Fibroblast of villous mesenchyme (primary cell): ENCODE data around the gene TBC1D22A. TPM values are rescaled to one million over a fixed set of nuclear protein-coding genes. Genes with fewer than 3 reads are reported as not detected.

Source experiments
- DNase-seq: peaks from one replicate; pipeline ENCODE4 v3.0.0-alpha.2; 2010; ENCODE audit warnings: low read depth
- H3K4me3 ChIP-seq: 2 replicates; pipeline ENCODE4 v1.5.1; 2011; ENCODE audit warnings: low read depth, mild to moderate bottlenecking, low read length
- total RNA-seq: library from RNA; depleted of rRNA; stranded (reverse); fragments of >200 nt; gene quantifications from 2 replicates; pipeline ENCODE4 v1.2.3, GENCODE V29; 2012
- TF ChIP-seq, protein P1 (sequence below): IDR thresholded peaks from 2 replicates; pipeline ENCODE4 v1.5.1; 2012; ENCODE audit warnings: low read depth, mild to moderate bottlenecking, low read length; ENCODE audit not compliant: insufficient read depth

The TBC1D22A gene
- total RNA-seq, 1 donor, result 12.5 TPM

DNA sequence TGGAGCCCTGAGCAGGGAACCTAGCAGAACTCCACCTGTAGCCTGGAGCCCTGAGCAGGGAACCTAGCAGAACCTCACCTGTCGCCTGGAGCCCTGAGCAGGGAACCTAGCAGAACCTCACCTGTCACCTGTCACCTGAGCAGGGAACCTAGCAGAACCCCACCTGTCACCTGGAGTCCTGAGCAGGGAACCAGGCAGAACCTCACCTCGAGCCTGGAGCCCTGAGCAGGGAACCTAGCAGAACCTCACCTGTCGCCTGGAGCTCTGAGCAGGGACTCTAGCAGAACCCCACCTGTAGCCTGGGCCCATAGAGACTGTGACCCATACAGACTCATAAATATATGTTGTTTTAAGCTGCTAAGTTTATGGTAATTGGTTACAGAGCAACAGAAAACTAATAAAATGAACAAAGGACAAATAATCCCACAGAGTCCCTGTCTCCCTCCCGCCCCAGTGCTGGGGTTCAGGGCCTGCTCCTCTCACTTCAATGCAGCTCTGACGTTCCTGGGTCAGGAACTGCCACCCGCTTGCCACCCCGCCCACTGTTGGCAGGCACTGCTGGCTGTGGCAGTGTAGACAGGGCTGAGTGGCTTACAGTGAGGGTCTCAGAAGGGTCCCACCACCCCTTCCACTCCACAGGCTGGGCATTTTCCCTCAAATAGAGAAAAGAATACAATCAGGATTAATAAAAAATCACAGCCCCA is 259.1 kb downstream of the TBC1D22A start:
- no peak overlapping the region for H3K4me3 ChIP-seq
- no peak for DNase-seq
- TF ChIP-seq, protein P1, sequence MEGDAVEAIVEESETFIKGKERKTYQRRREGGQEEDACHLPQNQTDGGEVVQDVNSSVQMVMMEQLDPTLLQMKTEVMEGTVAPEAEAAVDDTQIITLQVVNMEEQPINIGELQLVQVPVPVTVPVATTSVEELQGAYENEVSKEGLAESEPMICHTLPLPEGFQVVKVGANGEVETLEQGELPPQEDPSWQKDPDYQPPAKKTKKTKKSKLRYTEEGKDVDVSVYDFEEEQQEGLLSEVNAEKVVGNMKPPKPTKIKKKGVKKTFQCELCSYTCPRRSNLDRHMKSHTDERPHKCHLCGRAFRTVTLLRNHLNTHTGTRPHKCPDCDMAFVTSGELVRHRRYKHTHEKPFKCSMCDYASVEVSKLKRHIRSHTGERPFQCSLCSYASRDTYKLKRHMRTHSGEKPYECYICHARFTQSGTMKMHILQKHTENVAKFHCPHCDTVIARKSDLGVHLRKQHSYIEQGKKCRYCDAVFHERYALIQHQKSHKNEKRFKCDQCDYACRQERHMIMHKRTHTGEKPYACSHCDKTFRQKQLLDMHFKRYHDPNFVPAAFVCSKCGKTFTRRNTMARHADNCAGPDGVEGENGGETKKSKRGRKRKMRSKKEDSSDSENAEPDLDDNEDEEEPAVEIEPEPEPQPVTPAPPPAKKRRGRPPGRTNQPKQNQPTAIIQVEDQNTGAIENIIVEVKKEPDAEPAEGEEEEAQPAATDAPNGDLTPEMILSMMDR, result no peak

DNA sequence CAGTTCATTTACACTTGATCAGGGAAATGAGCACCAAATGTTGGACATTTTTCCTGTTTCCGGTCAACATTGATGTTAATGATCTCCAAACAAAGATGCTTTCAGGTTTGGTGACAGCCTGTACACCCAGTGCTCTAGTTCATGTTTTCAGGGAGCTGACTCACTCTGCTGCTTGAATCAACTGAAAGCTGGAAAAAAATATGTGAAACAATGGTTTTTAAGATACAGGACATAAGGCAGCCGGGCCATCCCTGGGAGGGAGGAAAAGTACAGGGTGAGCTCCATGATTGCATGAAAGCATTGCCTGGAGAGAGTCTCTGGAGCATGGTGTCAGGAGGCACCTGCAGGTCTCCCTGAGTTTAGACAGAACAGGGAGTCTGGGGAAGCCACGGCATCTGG is 259.6 kb downstream of the TBC1D22A start:
- DNase-seq, result no peak
- H3K4me3 ChIP-seq, result no peak overlapping the region
- TF ChIP-seq, protein P1, result no peak

DNA sequence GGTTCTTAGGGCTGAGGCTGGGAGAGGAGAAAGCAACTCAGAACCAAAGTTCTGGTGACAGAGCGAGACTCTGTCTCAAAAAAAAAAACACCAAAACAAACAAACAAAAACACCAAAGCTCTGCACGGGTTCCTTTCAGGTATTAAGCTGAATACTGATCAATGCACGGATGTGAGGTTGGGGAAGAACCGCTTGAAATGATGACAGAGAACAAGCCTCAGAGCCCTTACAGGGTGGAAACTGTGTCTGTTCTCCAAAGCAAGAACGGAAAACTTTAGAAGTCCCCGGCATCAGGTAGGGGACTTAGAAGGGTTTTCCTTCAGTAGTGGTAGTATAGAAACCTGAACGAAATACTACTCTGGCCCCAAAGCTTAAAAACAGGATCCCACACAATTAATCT is 260.0 kb downstream of the TBC1D22A start:
- no peak for DNase-seq
- no peak overlapping the region for H3K4me3 ChIP-seq
- TF ChIP-seq, protein P1, result no peak

DNA sequence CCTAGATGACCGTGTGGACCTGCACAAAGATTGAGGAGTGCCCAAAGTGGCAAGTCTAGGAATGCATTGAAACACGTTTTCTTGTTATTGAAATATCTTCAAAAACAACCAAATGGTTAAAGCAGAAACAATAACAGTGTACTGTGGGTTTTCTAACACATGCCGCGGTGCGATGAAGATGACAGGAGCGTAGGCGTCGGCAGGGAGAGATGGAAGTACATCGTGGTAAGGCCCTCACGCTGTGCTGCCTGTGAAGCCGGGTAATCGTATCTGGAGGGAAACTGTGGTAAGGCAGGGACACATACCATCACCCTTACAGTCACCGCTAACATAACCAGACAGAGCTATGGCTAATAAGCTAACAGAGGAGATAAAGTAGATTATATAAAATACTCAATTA is 261.4 kb downstream of the TBC1D22A start:
- DNase-seq, result no peak
- H3K4me3 ChIP-seq, result no peak overlapping the region
- TF ChIP-seq, protein P1, result no peak

DNA sequence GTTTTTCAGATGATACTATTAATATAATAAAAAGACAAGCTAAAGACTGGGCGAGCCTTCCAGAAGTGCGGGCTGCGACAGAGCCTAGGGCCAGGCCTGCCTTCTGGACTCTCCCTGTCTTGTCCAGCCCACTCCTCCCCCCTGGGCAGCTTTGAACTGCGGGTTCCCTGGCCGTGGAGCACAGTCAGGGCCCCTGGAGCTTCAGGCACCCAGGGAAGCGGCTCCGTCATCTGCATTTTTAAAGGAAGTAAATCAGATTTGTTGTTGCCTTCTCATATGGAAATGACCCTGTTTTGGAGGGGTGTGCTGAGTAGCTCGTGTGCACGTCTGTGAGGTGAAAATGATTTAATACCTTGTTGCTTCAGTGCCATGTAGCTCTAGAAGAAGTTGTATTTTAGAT is 265.3 kb downstream of the TBC1D22A start:
- no peak for DNase-seq
- TF ChIP-seq, protein P1, result no peak
- H3K4me3 ChIP-seq, result no peak overlapping the region

DNA sequence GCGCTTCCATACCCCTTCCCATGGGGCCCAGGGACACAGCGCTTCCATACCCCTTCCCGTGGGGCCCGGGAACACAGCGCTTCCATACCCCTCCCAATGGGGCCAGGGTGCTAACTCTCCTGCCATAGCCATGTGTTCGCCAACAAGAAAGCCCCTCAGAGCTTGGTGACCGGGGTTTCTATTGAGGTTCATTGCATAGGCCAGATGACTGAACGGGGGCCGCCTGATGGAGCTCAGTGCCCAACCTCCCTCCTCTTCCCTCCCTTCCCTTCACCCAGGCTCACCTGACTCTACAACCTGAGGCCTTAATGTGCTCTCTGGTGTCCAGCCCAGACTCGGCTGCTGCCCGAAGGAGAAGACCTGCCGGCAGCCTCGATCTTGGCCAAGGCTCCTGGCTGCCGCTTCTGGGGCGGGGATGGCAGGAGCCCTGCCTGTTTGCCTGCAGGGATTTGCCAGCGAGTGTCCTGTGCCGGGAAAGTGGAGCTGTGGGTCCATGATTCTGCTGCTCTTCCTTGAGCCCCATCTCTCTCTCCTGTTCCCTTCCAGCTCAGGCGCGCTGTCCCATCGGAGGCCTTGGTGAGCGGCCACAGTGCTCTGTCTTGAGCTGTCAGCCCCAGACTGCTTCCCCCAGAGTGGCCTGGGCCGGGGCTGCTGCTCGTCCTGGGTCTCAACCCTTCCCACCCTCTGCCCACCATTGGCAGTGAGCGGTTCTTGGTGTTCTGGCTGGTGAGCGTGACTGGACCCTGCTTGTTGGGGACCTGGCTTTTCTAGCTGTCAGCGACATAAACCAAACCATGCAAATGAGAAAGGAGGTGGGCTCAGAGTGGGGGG is 267.0 kb downstream of the TBC1D22A start:
- DNase-seq, result no peak
- TF ChIP-seq, protein P1, result no peak
- no peak overlapping the region for H3K4me3 ChIP-seq
